Amygdala (tissue), 56 donors: ENCODE measurements around the gene PFKP.

Source experiments
- DNase-seq, 56 donors: peaks; one replicate each; lab custom pipeline; 2025; lab: John Stamatoyannopoulos, UW

Gene PFKP

GRCh38 chr10:3128379-3129130, 61.2 kb downstream of the PFKP start:
- DNase-seq: no peak

GRCh38 chr10:3129581-3130340, 62.4 kb downstream of the PFKP start:
- no peak for DNase-seq

- DNase-seq: no peak
Measured at GRCh38 chr10:3131098-3131497, 63.8 kb downstream of the PFKP start.

GRCh38 chr10:3132036-3133025, 65.0 kb downstream of the PFKP start:
- DNase-seq: no peak

GRCh38 chr10:3133948-3134347, 66.6 kb downstream of the PFKP start:
- no peak for DNase-seq

- DNase-seq: no peak
Measured at GRCh38 chr10:3135006-3135405, 67.7 kb downstream of the PFKP start.

GRCh38 chr10:3136336-3136735, 69.0 kb downstream of the PFKP start:
- peak in 11 of 56 donors; percentile 17 to 41 (median 31) for DNase-seq

GRCh38 chr10:3136763-3137611, 69.6 kb downstream of the PFKP start:
- peak in 32 of 56 donors; percentile 13 to 72 (median 38) for DNase-seq

GRCh38 chr10:3137958-3138726, 70.8 kb downstream of the PFKP start:
- DNase-seq: no peak

- DNase-seq: no peak
Measured at GRCh38 chr10:3139216-3139910, 72.0 kb downstream of the PFKP start.

GRCh38 chr10:3140280-3140679, 72.9 kb downstream of the PFKP start:
- DNase-seq: peak in 5 of 56 donors; percentile 18 to 28 (median 23)

GRCh38 chr10:3141351-3142005, 74.1 kb downstream of the PFKP start:
- peak in 1 of 56 donors; percentile 16 for DNase-seq

GRCh38 chr10:3142146-3142875, 75.0 kb downstream of the PFKP start:
- no peak for DNase-seq

GRCh38 chr10:3143366-3143765, 76.0 kb downstream of the PFKP start:
- DNase-seq: no peak

- DNase-seq: no peak
Measured at GRCh38 chr10:3143791-3144434, 76.6 kb downstream of the PFKP start.

GRCh38 chr10:3145366-3145765, 78.0 kb downstream of the PFKP start:
- no peak for DNase-seq

- DNase-seq: no peak
Measured at GRCh38 chr10:3146289-3146688, 78.9 kb downstream of the PFKP start.
